Measurements from ENCODE around the gene DOK6. TPM values are rescaled to one million over a fixed set of nuclear protein-coding genes. Genes with fewer than 3 reads are reported as not detected.

DOK6 gene
- total RNA-seq, 1 experiment from 2014 or later = 4.1 TPM

DNA sequence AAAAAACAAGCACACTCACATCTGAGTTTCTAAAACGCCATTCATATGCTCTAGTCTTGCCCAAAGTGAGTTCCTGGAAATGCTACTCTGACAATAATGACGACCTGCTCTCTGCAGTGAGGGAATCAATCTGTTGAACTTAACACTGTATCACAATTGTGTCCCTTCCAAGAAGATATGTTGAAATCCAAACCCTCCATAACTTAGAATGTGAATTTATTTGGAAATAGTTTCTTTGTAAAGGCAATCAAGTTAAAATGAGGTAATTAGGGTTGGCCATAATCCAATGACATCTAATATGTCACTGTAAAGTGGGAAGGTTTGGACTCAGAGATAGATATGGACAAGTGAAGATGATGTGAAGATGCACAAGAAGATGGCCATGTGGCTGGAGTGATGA lies 282.5 kb downstream of the DOK6 start (continued):
- TF ChIP-seq HMGA2 (CRISPR knock-in tag; IDR thresholded peaks at IDR 0.05) = no peak
- TF ChIP-seq, protein P1, sequence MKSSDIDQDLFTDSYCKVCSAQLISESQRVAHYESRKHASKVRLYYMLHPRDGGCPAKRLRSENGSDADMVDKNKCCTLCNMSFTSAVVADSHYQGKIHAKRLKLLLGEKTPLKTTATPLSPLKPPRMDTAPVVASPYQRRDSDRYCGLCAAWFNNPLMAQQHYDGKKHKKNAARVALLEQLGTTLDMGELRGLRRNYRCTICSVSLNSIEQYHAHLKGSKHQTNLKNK (CRISPR knock-in tag; IDR thresholded peaks at IDR 0.05) = no peak
- TF ChIP-seq, protein P2, sequence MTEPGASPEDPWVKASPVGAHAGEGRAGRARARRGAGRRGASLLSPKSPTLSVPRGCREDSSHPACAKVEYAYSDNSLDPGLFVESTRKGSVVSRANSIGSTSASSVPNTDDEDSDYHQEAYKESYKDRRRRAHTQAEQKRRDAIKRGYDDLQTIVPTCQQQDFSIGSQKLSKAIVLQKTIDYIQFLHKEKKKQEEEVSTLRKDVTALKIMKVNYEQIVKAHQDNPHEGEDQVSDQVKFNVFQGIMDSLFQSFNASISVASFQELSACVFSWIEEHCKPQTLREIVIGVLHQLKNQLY (CRISPR knock-in tag; IDR thresholded peaks at IDR 0.05) = no peak
- no peak for TF ChIP-seq RELA (CRISPR knock-in tag; IDR thresholded peaks at IDR 0.05; ENCODE audit: borderline replicate concordance)
- TF ChIP-seq SP1 (CRISPR knock-in tag; conservative IDR thresholded peaks at IDR 0.05) = no peak
- TF ChIP-seq SMAD4 (CRISPR knock-in tag; IDR thresholded peaks at IDR 0.05) = no peak
- TF ChIP-seq, protein P3, sequence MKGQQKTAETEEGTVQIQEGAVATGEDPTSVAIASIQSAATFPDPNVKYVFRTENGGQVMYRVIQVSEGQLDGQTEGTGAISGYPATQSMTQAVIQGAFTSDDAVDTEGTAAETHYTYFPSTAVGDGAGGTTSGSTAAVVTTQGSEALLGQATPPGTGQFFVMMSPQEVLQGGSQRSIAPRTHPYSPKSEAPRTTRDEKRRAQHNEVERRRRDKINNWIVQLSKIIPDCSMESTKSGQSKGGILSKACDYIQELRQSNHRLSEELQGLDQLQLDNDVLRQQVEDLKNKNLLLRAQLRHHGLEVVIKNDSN (CRISPR knock-in tag; IDR thresholded peaks at IDR 0.05) = no peak

DNA sequence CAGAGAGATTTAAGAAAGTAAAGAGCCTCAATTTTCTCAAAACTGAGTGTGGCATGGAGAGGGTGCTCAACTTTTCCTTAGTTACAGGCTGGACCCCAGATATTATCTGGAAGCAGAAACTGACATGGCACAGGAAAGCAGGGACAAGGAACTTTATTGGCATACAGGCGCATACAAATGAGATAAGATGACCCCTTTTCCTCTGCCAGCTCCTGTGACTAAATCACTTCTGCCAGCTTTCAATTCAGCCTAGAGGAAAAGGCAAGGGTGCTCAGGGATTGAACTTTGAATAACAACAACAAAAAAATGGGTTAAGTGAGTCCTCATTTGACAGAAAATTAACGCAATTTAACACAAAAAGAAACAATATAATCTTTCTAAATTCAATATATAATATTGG lies 284.1 kb downstream of the DOK6 start:
- Mint-ChIP-seq H3K4me1 (peaks cover 36% of the 10 kb centered on the region), H3K4me3 (no peak overlapping the region), H3K36me3 (no peaks in the 10 kb centered on the region), H3K27ac (no peak overlapping the region), H3K9me3 (peaks cover 3% of the 10 kb centered on the region), H3K27me3 (ENCODE audit: low read depth) (no peaks in the 10 kb centered on the region)
- TF ChIP-seq, protein P4, sequence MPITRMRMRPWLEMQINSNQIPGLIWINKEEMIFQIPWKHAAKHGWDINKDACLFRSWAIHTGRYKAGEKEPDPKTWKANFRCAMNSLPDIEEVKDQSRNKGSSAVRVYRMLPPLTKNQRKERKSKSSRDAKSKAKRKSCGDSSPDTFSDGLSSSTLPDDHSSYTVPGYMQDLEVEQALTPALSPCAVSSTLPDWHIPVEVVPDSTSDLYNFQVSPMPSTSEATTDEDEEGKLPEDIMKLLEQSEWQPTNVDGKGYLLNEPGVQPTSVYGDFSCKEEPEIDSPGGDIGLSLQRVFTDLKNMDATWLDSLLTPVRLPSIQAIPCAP (CRISPR knock-in tag; IDR thresholded peaks at IDR 0.05) = no peak
- TF ChIP-seq FOXJ3 (CRISPR knock-in tag; IDR thresholded peaks at IDR 0.05; ENCODE audit: borderline replicate concordance) = no peak
- TF ChIP-seq, protein P5, sequence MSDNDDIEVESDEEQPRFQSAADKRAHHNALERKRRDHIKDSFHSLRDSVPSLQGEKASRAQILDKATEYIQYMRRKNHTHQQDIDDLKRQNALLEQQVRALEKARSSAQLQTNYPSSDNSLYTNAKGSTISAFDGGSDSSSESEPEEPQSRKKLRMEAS (CRISPR knock-in tag; IDR thresholded peaks at IDR 0.05) = no peak
- TF ChIP-seq, protein P6, sequence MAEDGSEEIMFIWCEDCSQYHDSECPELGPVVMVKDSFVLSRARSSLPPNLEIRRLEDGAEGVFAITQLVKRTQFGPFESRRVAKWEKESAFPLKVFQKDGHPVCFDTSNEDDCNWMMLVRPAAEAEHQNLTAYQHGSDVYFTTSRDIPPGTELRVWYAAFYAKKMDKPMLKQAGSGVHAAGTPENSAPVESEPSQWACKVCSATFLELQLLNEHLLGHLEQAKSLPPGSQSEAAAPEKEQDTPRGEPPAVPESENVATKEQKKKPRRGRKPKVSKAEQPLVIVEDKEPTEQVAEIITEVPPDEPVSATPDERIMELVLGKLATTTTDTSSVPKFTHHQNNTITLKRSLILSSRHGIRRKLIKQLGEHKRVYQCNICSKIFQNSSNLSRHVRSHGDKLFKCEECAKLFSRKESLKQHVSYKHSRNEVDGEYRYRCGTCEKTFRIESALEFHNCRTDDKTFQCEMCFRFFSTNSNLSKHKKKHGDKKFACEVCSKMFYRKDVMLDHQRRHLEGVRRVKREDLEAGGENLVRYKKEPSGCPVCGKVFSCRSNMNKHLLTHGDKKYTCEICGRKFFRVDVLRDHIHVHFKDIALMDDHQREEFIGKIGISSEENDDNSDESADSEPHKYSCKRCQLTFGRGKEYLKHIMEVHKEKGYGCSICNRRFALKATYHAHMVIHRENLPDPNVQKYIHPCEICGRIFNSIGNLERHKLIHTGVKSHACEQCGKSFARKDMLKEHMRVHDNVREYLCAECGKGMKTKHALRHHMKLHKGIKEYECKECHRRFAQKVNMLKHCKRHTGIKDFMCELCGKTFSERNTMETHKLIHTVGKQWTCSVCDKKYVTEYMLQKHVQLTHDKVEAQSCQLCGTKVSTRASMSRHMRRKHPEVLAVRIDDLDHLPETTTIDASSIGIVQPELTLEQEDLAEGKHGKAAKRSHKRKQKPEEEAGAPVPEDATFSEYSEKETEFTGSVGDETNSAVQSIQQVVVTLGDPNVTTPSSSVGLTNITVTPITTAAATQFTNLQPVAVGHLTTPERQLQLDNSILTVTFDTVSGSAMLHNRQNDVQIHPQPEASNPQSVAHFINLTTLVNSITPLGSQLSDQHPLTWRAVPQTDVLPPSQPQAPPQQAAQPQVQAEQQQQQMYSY (CRISPR knock-in tag; IDR thresholded peaks at IDR 0.05) = no peak
- DNase-seq (ENCODE audit: low spot score) (no peak), ATAC-seq (no peak)
- ChIA-PET POLR2A (interaction anchor here (0.6 kb wide), 1 partner anchor 19 kb away, joined by 3 read pairs; no protein-coding TSS in a partner anchor), CTCF (no interaction called here)

DNA sequence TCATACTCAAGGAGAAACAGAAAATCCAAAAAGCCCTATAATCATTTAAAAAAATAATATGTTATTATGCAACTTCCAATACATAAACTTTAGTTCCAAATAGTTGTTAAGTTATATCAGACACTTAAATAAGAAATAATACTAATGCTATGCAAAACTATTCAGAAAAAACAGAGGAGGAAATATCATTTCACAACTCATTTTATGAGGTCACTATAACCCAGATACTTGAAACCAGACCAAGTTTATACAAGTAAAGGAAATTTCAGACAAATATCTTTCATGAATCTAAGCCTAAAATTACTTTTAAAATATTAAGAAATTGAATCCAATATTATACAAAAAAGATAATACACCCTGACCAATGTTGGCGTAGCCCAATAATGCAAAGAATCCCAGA lies 286.2 kb downstream of the DOK6 start:
- ATAC-seq (no peak), DNase-seq (ENCODE audit: low spot score) (no peak)
- Mint-ChIP-seq H3K36me3 (no peaks in the 10 kb centered on the region), H3K9me3 (peaks cover 3% of the 10 kb centered on the region), H3K4me3 (no peak overlapping the region), H3K4me1 (peaks cover 18% of the 10 kb centered on the region), H3K27me3 (ENCODE audit: low read depth) (no peaks in the 10 kb centered on the region), H3K27ac (no peak overlapping the region)
- CTCF ChIA-PET = no interaction called here
- POLR2A ChIA-PET = no interaction called here
- TF ChIP-seq TEAD4 (CRISPR knock-in tag; IDR thresholded peaks at IDR 0.05) (no peak), JAZF1 (CRISPR knock-in tag; IDR thresholded peaks at IDR 0.05) (no peak), FOXK1 (CRISPR knock-in tag; IDR thresholded peaks at IDR 0.05) (no peak), CBFB (CRISPR knock-in tag; IDR thresholded peaks at IDR 0.05; ENCODE audit: low read depth) (no peak), ZNF416 (CRISPR knock-in tag; IDR thresholded peaks at IDR 0.05) (no peak), TCF7 (CRISPR knock-in tag; IDR thresholded peaks at IDR 0.05; ENCODE audit: low read depth) (no peak)
- TF ChIP-seq, protein P6 (CRISPR knock-in tag; IDR thresholded peaks at IDR 0.05) = no peak
- TF ChIP-seq, protein P7, sequence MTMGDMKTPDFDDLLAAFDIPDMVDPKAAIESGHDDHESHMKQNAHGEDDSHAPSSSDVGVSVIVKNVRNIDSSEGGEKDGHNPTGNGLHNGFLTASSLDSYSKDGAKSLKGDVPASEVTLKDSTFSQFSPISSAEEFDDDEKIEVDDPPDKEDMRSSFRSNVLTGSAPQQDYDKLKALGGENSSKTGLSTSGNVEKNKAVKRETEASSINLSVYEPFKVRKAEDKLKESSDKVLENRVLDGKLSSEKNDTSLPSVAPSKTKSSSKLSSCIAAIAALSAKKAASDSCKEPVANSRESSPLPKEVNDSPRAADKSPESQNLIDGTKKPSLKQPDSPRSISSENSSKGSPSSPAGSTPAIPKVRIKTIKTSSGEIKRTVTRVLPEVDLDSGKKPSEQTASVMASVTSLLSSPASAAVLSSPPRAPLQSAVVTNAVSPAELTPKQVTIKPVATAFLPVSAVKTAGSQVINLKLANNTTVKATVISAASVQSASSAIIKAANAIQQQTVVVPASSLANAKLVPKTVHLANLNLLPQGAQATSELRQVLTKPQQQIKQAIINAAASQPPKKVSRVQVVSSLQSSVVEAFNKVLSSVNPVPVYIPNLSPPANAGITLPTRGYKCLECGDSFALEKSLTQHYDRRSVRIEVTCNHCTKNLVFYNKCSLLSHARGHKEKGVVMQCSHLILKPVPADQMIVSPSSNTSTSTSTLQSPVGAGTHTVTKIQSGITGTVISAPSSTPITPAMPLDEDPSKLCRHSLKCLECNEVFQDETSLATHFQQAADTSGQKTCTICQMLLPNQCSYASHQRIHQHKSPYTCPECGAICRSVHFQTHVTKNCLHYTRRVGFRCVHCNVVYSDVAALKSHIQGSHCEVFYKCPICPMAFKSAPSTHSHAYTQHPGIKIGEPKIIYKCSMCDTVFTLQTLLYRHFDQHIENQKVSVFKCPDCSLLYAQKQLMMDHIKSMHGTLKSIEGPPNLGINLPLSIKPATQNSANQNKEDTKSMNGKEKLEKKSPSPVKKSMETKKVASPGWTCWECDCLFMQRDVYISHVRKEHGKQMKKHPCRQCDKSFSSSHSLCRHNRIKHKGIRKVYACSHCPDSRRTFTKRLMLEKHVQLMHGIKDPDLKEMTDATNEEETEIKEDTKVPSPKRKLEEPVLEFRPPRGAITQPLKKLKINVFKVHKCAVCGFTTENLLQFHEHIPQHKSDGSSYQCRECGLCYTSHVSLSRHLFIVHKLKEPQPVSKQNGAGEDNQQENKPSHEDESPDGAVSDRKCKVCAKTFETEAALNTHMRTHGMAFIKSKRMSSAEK (CRISPR knock-in tag; IDR thresholded peaks at IDR 0.05; ENCODE audit: borderline replicate concordance) = no peak
- TF ChIP-seq, protein P2 (CRISPR knock-in tag; IDR thresholded peaks at IDR 0.05) = no peak

Data from WTC11 (cell line).